Liver (tissue), 9 donors: ENCODE results near the gene DNAJA3. TPM values are rescaled to one million over a fixed set of nuclear protein-coding genes. Genes with fewer than 3 reads are reported as not detected.
A peak's percentile ranks its signal among the peaks of the same experiment; 100 is the strongest.

Experiments used
- DNase-seq: peaks from one replicate; pipeline ENCODE4 v3.0.0-alpha.2; 2017; ENCODE audit warnings: low spot score
- H3K27ac ChIP-seq, 2 donors: one replicate each; pipeline ENCODE4 v1.7.0; 2013; ENCODE audit warnings: inconsistent platforms in 2 of 2, low read length in 2 of 2, control low read depth in 1 of 2, low read depth in 1 of 2, mild to moderate bottlenecking in 1 of 2
- H3K27me3 ChIP-seq, 4 donors: one replicate each; pipeline versions ENCODE4 v1.6.1 to v1.7.0; 2013; ENCODE audit warnings: low read length in 3 of 4, inconsistent platforms in 1 of 4, mild to moderate bottlenecking in 1 of 4, moderate library complexity in 1 of 4; ENCODE audit not compliant: control insufficient read depth in 4 of 4, insufficient read depth in 4 of 4
- H3K36me3 ChIP-seq, 4 donors: one replicate each; pipeline versions ENCODE4 v1.6.1 to v1.7.0; 2013; ENCODE audit warnings: low read length in 3 of 4, mild to moderate bottlenecking in 3 of 4, low read depth in 1 of 4, moderate library complexity in 1 of 4; ENCODE audit not compliant: control insufficient read depth in 4 of 4, insufficient read depth in 3 of 4
- H3K4me1 ChIP-seq, 4 donors: one replicate each; pipeline versions ENCODE4 v1.6.1 to v1.7.0; 2013; ENCODE audit warnings: low read length in 3 of 4, mild to moderate bottlenecking in 3 of 4, moderate library complexity in 1 of 4; ENCODE audit not compliant: control insufficient read depth in 4 of 4, insufficient read depth in 4 of 4
- H3K4me3 ChIP-seq, 3 donors: one replicate each; pipeline versions ENCODE4 v1.6.1 to v1.7.0; 2013; ENCODE audit warnings: low read length in 3 of 3, control low read depth in 1 of 3, low read depth in 1 of 3, mild to moderate bottlenecking in 1 of 3
- H3K9ac ChIP-seq, 2 donors: one replicate each; pipeline ENCODE4 v1.7.0; 2013; ENCODE audit warnings: low read length in 2 of 2, mild to moderate bottlenecking in 2 of 2, moderate library complexity in 2 of 2, control low read depth in 1 of 2, low read depth in 1 of 2
- H3K9me3 ChIP-seq, 4 donors: one replicate each; pipeline versions ENCODE4 v1.6.1 to v1.7.0; 2013; ENCODE audit warnings: low read length in 3 of 4; ENCODE audit not compliant: control insufficient read depth in 4 of 4
- EGR1 ChIP-seq, 2 donors: IDR thresholded peaks; 2 replicates each; pipeline ENCODE4 v1.6.1; 2016 to 2018; ENCODE audit warnings: antibody characterized with exemption in 2 of 2, low read depth in 2 of 2
- FOXA1 ChIP-seq: IDR thresholded peaks from 2 replicates; pipeline ENCODE4 v1.6.1; 2016; ENCODE audit warnings: antibody characterized with exemption
- FOXA2 ChIP-seq: IDR thresholded peaks from 2 replicates; pipeline ENCODE4 v1.6.1; 2016; ENCODE audit warnings: antibody characterized with exemption
- GABPA ChIP-seq, 2 donors: IDR thresholded peaks in 1 of 2; conservative IDR thresholded peaks in 1 of 2; 2 replicates each; pipeline ENCODE4 v1.6.1; 2016; ENCODE audit warnings: antibody characterized with exemption in 2 of 2, mild to moderate bottlenecking in 1 of 2, moderate library complexity in 1 of 2
- HNF4A ChIP-seq, 2 donors: conservative IDR thresholded peaks; 2 replicates each; pipeline ENCODE4 v1.6.1; 2016; ENCODE audit warnings: antibody characterized with exemption in 2 of 2, mild to moderate bottlenecking in 2 of 2
- HNF4G ChIP-seq: IDR thresholded peaks from 2 replicates; pipeline ENCODE4 v1.6.1; 2016; ENCODE audit warnings: antibody characterized with exemption
- JUND ChIP-seq, 2 donors: IDR thresholded peaks; 2 replicates each; pipeline ENCODE4 v1.6.1; 2016; ENCODE audit warnings: antibody characterized with exemption in 2 of 2
- NR2F2 ChIP-seq: IDR thresholded peaks from 2 replicates; pipeline ENCODE4 v1.6.1; 2016; ENCODE audit warnings: antibody characterized with exemption
- RAD21 ChIP-seq, 2 donors: IDR thresholded peaks; 2 replicates each; pipeline ENCODE4 v1.6.1; 2016; ENCODE audit warnings: antibody characterized with exemption in 2 of 2, mild to moderate bottlenecking in 2 of 2
- SP1 ChIP-seq: IDR thresholded peaks from 2 replicates; pipeline ENCODE4 v1.6.1; 2018; ENCODE audit warnings: antibody characterized with exemption, mild to moderate bottlenecking
- YY1 ChIP-seq: IDR thresholded peaks from 2 replicates; pipeline ENCODE4 v1.6.1; 2016; ENCODE audit warnings: antibody characterized with exemption, mild to moderate bottlenecking
- WGBS: extraction: QIAGEN DNeasy Blood & Tissue Kit; methylation state at CpG from one replicate; pipeline ENCODE4 v1.1.7; 2013; 5-methylcytosine and 5-hydroxymethylcytosine counted together
- polyA plus RNA-seq, 2 donors: library from polyadenylated mRNA; stranded (reverse) in 1 of 2; unstranded in 1 of 2; fragments of 200-250 nt in 1 of 2; fragments of >200 nt in 1 of 2; fragmentation: Nextera tagmentation in 1 of 2; extraction: Ambion mirVana in 1 of 2; gene quantifications; one replicate each; pipeline versions ENCODE4 v1.2.1 to v1.2.3, GENCODE V29; 2013 to 2015
- total RNA-seq, 2 donors: library from RNA; depleted of rRNA; stranded (reverse); fragments of >200 nt; gene quantifications; one replicate each; pipeline ENCODE4 v1.2.3, GENCODE V29; 2014
- TF ChIP-seq, protein P1 (sequence below): fragments of 150-350 bp; IDR thresholded peaks from 2 replicates; pipeline ENCODE4 v1.5.1; 2017; ENCODE audit warnings: improper control_type of control experiment, low read depth, low read length; ENCODE audit not compliant: missing input control
- TF ChIP-seq, protein P2 (sequence below): IDR thresholded peaks from 2 replicates; pipeline ENCODE4 v1.6.1; 2016; ENCODE audit warnings: antibody characterized with exemption, mild to moderate bottlenecking
- donor health status: healthy.
- donor health status: healthy.
- donor health status: healthy.
- donor health status: healthy.
- donor health status: healthy.

DNAJA3 gene
- total and polyA plus RNA-seq, 4 donors: 39.6 to 86.3 (median 65.6) TPM

GRCh38 chr16:4477966-4478365, 52.3 kb downstream of the DNAJA3 start:
- Histone ChIP-seq H3K36me3 (no peaks in the 10 kb centered on the region), H3K27me3 (no peaks in the 10 kb centered on the region), H3K9ac (no peak overlapping the region), H3K9me3 (no peaks in the 10 kb centered on the region), H3K4me3 (no peak overlapping the region), H3K27ac (no peak overlapping the region), H3K4me1 (peaks cover 2 to 19% (median 12%) of the 10 kb centered on the region in 4 donors)
- no peak for TF ChIP-seq EGR1 (IDR thresholded peaks at IDR 0.05; ENCODE audit: low read depth in 2 of 2)
- no peak for TF ChIP-seq HNF4A (conservative IDR thresholded peaks at IDR 0.05)
- no peak for TF ChIP-seq FOXA1
- TF ChIP-seq, protein P1, sequence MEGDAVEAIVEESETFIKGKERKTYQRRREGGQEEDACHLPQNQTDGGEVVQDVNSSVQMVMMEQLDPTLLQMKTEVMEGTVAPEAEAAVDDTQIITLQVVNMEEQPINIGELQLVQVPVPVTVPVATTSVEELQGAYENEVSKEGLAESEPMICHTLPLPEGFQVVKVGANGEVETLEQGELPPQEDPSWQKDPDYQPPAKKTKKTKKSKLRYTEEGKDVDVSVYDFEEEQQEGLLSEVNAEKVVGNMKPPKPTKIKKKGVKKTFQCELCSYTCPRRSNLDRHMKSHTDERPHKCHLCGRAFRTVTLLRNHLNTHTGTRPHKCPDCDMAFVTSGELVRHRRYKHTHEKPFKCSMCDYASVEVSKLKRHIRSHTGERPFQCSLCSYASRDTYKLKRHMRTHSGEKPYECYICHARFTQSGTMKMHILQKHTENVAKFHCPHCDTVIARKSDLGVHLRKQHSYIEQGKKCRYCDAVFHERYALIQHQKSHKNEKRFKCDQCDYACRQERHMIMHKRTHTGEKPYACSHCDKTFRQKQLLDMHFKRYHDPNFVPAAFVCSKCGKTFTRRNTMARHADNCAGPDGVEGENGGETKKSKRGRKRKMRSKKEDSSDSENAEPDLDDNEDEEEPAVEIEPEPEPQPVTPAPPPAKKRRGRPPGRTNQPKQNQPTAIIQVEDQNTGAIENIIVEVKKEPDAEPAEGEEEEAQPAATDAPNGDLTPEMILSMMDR: peak; percentile 15
- no peak for TF ChIP-seq YY1
- TF ChIP-seq GABPA (IDR thresholded peaks at IDR 0.05 in 1 of 2, conservative IDR thresholded peaks at IDR 0.05 in 1 of 2): no peak
- TF ChIP-seq RAD21 (IDR thresholded peaks at IDR 0.05): peak in 1 of 2 donors; percentile 9
- TF ChIP-seq, protein P2, sequence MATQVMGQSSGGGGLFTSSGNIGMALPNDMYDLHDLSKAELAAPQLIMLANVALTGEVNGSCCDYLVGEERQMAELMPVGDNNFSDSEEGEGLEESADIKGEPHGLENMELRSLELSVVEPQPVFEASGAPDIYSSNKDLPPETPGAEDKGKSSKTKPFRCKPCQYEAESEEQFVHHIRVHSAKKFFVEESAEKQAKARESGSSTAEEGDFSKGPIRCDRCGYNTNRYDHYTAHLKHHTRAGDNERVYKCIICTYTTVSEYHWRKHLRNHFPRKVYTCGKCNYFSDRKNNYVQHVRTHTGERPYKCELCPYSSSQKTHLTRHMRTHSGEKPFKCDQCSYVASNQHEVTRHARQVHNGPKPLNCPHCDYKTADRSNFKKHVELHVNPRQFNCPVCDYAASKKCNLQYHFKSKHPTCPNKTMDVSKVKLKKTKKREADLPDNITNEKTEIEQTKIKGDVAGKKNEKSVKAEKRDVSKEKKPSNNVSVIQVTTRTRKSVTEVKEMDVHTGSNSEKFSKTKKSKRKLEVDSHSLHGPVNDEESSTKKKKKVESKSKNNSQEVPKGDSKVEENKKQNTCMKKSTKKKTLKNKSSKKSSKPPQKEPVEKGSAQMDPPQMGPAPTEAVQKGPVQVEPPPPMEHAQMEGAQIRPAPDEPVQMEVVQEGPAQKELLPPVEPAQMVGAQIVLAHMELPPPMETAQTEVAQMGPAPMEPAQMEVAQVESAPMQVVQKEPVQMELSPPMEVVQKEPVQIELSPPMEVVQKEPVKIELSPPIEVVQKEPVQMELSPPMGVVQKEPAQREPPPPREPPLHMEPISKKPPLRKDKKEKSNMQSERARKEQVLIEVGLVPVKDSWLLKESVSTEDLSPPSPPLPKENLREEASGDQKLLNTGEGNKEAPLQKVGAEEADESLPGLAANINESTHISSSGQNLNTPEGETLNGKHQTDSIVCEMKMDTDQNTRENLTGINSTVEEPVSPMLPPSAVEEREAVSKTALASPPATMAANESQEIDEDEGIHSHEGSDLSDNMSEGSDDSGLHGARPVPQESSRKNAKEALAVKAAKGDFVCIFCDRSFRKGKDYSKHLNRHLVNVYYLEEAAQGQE: no peak
- DNase-seq: no peak
- WGBS: 81% methylated on average over 2 of the region's 2 CpGs

DNA sequence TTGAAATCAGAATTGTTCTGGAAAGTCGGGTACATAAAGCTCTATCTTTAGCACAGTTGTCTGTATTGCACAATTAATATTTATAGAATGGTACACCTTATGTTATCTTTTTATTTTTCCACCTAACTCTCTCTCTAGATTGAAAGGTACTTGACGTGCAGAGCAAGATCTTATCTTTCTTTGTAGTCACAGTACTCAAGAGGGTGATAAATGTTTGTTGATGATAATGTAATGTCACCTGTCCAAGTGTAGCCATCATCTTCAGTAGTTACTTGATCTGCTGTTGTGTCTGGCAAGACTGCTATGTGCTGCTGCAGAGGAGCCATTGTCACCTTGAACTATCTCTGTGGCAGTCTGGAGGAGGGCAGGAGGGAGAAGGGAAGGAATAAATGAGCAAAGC, 55.9 kb downstream of the DNAJA3 start:
- H3K9ac ChIP-seq: no peak overlapping the region
- peaks cover 3 to 4% (median 4%) of the 10 kb centered on the region in 4 donors for H3K36me3 ChIP-seq
- H3K27me3 ChIP-seq: no peaks in the 10 kb centered on the region
- TF ChIP-seq NR2F2: no peak
- no peak for TF ChIP-seq JUND (IDR thresholded peaks at IDR 0.05)
- TF ChIP-seq YY1: no peak
- TF ChIP-seq GABPA (IDR thresholded peaks at IDR 0.05 in 1 of 2, conservative IDR thresholded peaks at IDR 0.05 in 1 of 2): no peak
- no peak for TF ChIP-seq RAD21 (IDR thresholded peaks at IDR 0.05)
- TF ChIP-seq FOXA2: no peak
- TF ChIP-seq EGR1 (IDR thresholded peaks at IDR 0.05; ENCODE audit: low read depth in 2 of 2): no peak
- no peak overlapping the region for H3K27ac ChIP-seq
- peaks cover 3 to 13% (median 6%) of the 10 kb centered on the region in 4 donors for H3K4me1 ChIP-seq
- WGBS: 76% methylated on average over 2 of the region's 2 CpGs
- no peak overlapping the region for H3K4me3 ChIP-seq
- H3K9me3 ChIP-seq: no peaks in the 10 kb centered on the region
- DNase-seq: no peak

DNA sequence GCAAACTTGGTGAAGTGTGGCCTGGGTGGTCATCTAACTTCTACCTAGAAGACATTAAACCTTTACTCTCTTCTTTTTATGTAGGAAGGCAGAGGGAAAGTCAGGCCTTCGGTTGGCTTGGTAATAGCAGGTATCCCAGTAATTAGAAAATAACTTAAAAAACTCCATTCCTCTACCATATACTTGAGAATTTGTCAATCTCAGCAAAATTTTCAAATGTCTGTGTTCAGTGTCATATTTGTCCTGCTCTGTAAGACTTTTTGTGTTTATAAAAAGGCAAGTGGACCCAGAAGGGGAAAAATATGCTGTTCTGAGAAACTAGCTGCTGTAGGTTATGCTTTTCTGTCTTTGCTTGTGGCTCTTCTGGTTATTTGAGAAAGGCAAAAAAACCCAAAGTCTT, 56.3 kb downstream of the DNAJA3 start:
- TF ChIP-seq RAD21 (IDR thresholded peaks at IDR 0.05) (no peak), HNF4A (conservative IDR thresholded peaks at IDR 0.05) (no peak), HNF4G (no peak), SP1 (no peak)
- TF ChIP-seq, protein P2: no peak
- TF ChIP-seq, protein P1: no peak
- no peak overlapping the region for H3K27ac ChIP-seq
- H3K4me3 ChIP-seq: no peak overlapping the region
- H3K27me3 ChIP-seq: no peaks in the 10 kb centered on the region
- H3K4me1 ChIP-seq: peaks cover 3 to 14% (median 10%) of the 10 kb centered on the region in 4 donors
- 92% methylated on average over 1 of the region's 1 CpG for WGBS
- peaks cover 3 to 4% (median 4%) of the 10 kb centered on the region in 4 donors for H3K36me3 ChIP-seq
- no peak overlapping the region for H3K9ac ChIP-seq
- H3K9me3 ChIP-seq: no peaks in the 10 kb centered on the region
- no peak for DNase-seq
